ENCODE results near the gene EPHX1.

EPHX1 gene

GRCh38 chr1:225844236-225845061 is 34.5 kb downstream of the EPHX1 start:
- DNase-seq, result no peak

- no peak for DNase-seq
Measured at GRCh38 chr1:225845097-225845496, 35.2 kb downstream of the EPHX1 start.

GRCh38 chr1:225845571-225846259 is 35.8 kb downstream of the EPHX1 start:
- DNase-seq, result peak; percentile 20

GRCh38 chr1:225846331-225847310 is 36.7 kb downstream of the EPHX1 start:
- no peak for DNase-seq

GRCh38 chr1:225847610-225848009 is 37.7 kb downstream of the EPHX1 start:
- peak; percentile 71 for DNase-seq

GRCh38 chr1:225848030-225848955 is 38.4 kb downstream of the EPHX1 start:
- DNase-seq, result no peak

GRCh38 chr1:225849925-225850324 is 40.0 kb downstream of the EPHX1 start:
- DNase-seq, result no peak

GRCh38 chr1:225850370-225850769 is 40.4 kb downstream of the EPHX1 start:
- no peak for DNase-seq

- DNase-seq, result no peak
Measured at GRCh38 chr1:225851805-225852204, 41.9 kb downstream of the EPHX1 start.

GRCh38 chr1:225852413-225853124 is 42.6 kb downstream of the EPHX1 start:
- DNase-seq, result no peak

- no peak for DNase-seq
Measured at GRCh38 chr1:225853441-225853840, 43.5 kb downstream of the EPHX1 start.

- no peak for DNase-seq
Measured at GRCh38 chr1:225855503-225856300, 45.8 kb downstream of the EPHX1 start.

- no peak for DNase-seq
Measured at GRCh38 chr1:225857256-225857655, 47.3 kb downstream of the EPHX1 start.

- DNase-seq, result no peak
Measured at GRCh38 chr1:225859151-225859550, 49.2 kb downstream of the EPHX1 start.

- DNase-seq, result no peak
Measured at GRCh38 chr1:225860107-225860506, 50.2 kb downstream of the EPHX1 start.

GRCh38 chr1:225860876-225861441 is 51.0 kb downstream of the EPHX1 start:
- no peak for DNase-seq

GRCh38 chr1:225861834-225862580 is 52.1 kb downstream of the EPHX1 start:
- no peak for DNase-seq

GRCh38 chr1:225862581-225862950 is 52.6 kb downstream of the EPHX1 start:
- DNase-seq, result no peak

- DNase-seq, result no peak
Measured at GRCh38 chr1:225863167-225863566, 53.2 kb downstream of the EPHX1 start.

Data from DMS79 (cell line).